HCT116 (cell line): Measurements from ENCODE around the gene KCNIP3.
"Not testable (repeated sequence)": the region's sequence is repeated elsewhere in the genome, so short reads cannot be mapped to it uniquely, and the experiment has no call there.

Experiments used
- CBX3 ChIP-seq: IDR thresholded peaks from 2 replicates; pipeline ENCODE4 v1.6.1; 2012; ENCODE audit warnings: low read depth
- CEBPB ChIP-seq: IDR thresholded peaks from 2 replicates; pipeline ENCODE4 v1.6.1; 2012; ENCODE audit warnings: low read depth
- CTCF ChIP-seq, 3 experiments: fragments of 200-600 bp in 1 of 3; sonication (generic) in 1 of 3; IDR thresholded peaks in 2 of 3; conservative IDR thresholded peaks in 1 of 3; 2 replicates each; pipeline ENCODE4 v1.5.1; 2012 to 2017; ENCODE audit warnings: low read depth in 2 of 3, low read length in 2 of 3, antibody characterized with exemption in 1 of 3, borderline replicate concordance in 1 of 3, control low read depth in 1 of 3, mild to moderate bottlenecking in 1 of 3, mixed read lengths in 1 of 3, mixed run types in 1 of 3, moderate library complexity in 1 of 3; ENCODE audit not compliant: insufficient read depth in 1 of 3
- EZH2 ChIP-seq: fragments of 200-600 bp; sonication (generic); IDR thresholded peaks from 2 replicates; pipeline ENCODE4 v1.6.1; 2017; ENCODE audit warnings: antibody characterized with exemption, mixed run types
- EZH2phosphoT487 ChIP-seq: fragments of 200-600 bp; IDR thresholded peaks from 2 replicates; pipeline ENCODE4 v1.6.1; 2018; ENCODE audit warnings: antibody characterized with exemption, borderline replicate concordance
- POLR2A ChIP-seq: IDR thresholded peaks from 2 replicates; pipeline ENCODE4 v1.7.0; 2011; ENCODE audit warnings: borderline replicate concordance; ENCODE audit not compliant: insufficient read depth, insufficient read length; ENCODE audit errors: extremely low read depth
- POLR2AphosphoS5 ChIP-seq: IDR thresholded peaks from 2 replicates; pipeline ENCODE4 v1.6.1; 2011; ENCODE audit warnings: mild to moderate bottlenecking, low read depth, low read length, moderate library complexity
- REST ChIP-seq: IDR thresholded peaks from 2 replicates; pipeline ENCODE4 v1.6.1; 2012; ENCODE audit warnings: low read depth
- SRF ChIP-seq: IDR thresholded peaks from 2 replicates; pipeline ENCODE4 v1.6.1; 2012; ENCODE audit warnings: low read depth
- TCF7L2 ChIP-seq: IDR thresholded peaks from 2 replicates; pipeline ENCODE4 v1.7.0; 2011; ENCODE audit warnings: borderline replicate concordance, inconsistent platforms; ENCODE audit not compliant: insufficient read depth, insufficient read length; ENCODE audit errors: extremely low read depth
- YY1 ChIP-seq: IDR thresholded peaks from 2 replicates; pipeline ENCODE4 v1.6.1; 2011; ENCODE audit warnings: low read length, low read depth, moderate library complexity, mild to moderate bottlenecking; ENCODE audit not compliant: insufficient replicate concordance; ENCODE audit errors: extremely low read depth
- ZNF274 ChIP-seq: fragments of 200-500 bp; sonication (Bioruptor generic); IDR thresholded peaks from 2 replicates; pipeline ENCODE4 v1.6.1; 2014; ENCODE audit warnings: mild to moderate bottlenecking, low read depth, low read length, inconsistent platforms

GRCh38 chr2:95433373-95433772 lies 136.2 kb downstream of the KCNIP3 start:
- not testable (repeated sequence) for TF ChIP-seq SRF; POLR2AphosphoS5; CTCF (IDR thresholded peaks at IDR 0.05 in 2 of 3, conservative IDR thresholded peaks at IDR 0.05 in 1 of 3; ENCODE audit: borderline replicate concordance in 1 of 3, insufficient read depth in 1 of 3, low read depth in 2 of 3, low read length in 2 of 3); EZH2phosphoT487; TCF7L2; POLR2A; EZH2; CBX3; REST; ZNF274; YY1; CEBPB
